ENCODE data around the gene NT5M. TPM values are rescaled to one million over a fixed set of nuclear protein-coding genes. Genes with fewer than 3 reads are reported as not detected.

NT5M gene
- total and polyA plus RNA-seq, 4 experiments from 2014 or later: 0.37 to 2.9 (median 2.0) TPM

DNA sequence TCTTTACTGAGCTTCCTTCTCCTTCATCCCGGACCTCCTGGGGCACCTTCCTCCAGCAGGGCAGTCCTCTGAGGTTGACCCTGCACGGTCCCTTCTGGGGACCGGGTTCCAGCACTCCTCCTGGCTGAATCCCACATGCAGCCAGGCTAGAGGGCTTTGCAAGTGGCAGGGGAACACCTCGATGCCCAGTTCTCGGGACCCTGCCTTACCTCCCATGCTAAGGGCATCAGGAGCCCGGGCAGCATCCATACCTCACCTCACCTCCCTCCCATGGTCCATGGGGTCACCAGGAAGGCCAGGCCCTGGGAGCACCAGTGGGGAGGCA lies 81.1 kb downstream of the NT5M start:
- intact Hi-C loops (cut with micrococcal nuclease): no loop called here
- Mint-ChIP-seq H3K4me3 (no peak overlapping the region), H3K27ac (no peak overlapping the region), H3K27me3 (no peaks in the 10 kb centered on the region), H3K9me3 (no peaks in the 10 kb centered on the region), H3K4me1 (peaks cover 0 to 1% (median under 1%) of the 10 kb centered on the region in 4 donors), H3K36me3 (no peaks in the 10 kb centered on the region)
- H3K27me3 ChIP-seq (ENCODE audit: insufficient read depth, low read length): no peaks in the 10 kb centered on the region
- no peak for DNase-seq
- no peak overlapping the region for H3K4me3 ChIP-seq (ENCODE audit: low read length in 2 of 2)
- no peaks in the 10 kb centered on the region for H3K36me3 ChIP-seq (ENCODE audit: insufficient read depth, low read length)
- ChIA-PET POLR2A (ENCODE audit: partially characterized antibody) (no interaction called here), CTCF (ENCODE audit: partially characterized antibody) (no interaction called here)
- H3K4me1 ChIP-seq (ENCODE audit: insufficient read depth, low read length): no peaks in the 10 kb centered on the region
- H3K9me3 ChIP-seq (ENCODE audit: control insufficient read depth in 1 of 2, low read length in 2 of 2): no peaks in the 10 kb centered on the region
- H3K27ac ChIP-seq (ENCODE audit: low read depth, low read length): no peak overlapping the region

- intact Hi-C loops (cut with micrococcal nuclease): no loop called here
- POLR2A ChIA-PET (ENCODE audit: partially characterized antibody): no interaction called here
- H3K4me1 Mint-ChIP-seq: peaks cover 0 to 1% (median under 1%) of the 10 kb centered on the region in 4 donors
Measured at GRCh38 chr17:17384961-17385360, 81.8 kb downstream of the NT5M start.

DNA sequence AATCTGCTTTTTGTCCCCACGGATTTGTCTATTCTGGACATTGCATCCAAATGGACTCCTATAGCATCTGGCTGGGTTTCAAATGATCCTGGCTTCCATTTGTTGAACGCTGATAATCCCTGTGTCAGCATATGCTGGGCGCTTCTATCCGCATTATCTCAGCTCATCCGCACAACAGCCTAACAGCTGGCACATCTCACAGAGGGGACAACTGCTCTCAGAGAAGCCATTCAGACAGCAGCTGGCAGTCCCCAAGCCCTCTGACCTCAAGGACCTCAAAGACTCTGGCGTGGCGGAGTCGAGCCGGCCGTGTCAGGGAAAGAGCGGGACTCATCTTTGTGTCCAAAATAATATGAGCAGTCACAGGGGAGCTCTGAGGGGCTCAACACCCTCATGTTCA lies 82.3 kb downstream of the NT5M start:
- intact Hi-C loops (cut with micrococcal nuclease): no loop called here
- H3K27me3 Mint-ChIP-seq: peaks cover 2% of the 10 kb centered on the region in 2 donors
- H3K4me1 Mint-ChIP-seq: peaks cover 0 to 1% (median under 1%) of the 10 kb centered on the region in 4 donors
- Histone ChIP-seq H3K9me3 (ENCODE audit: control insufficient read depth in 1 of 2, low read length in 2 of 2) (no peaks in the 10 kb centered on the region), H3K4me1 (ENCODE audit: insufficient read depth, low read length) (no peaks in the 10 kb centered on the region), H3K4me3 (ENCODE audit: low read length in 2 of 2) (no peak overlapping the region), H3K27me3 (ENCODE audit: insufficient read depth, low read length) (no peaks in the 10 kb centered on the region), H3K36me3 (ENCODE audit: insufficient read depth, low read length) (no peaks in the 10 kb centered on the region), H3K27ac (ENCODE audit: low read depth, low read length) (no peak overlapping the region)
- no peaks in the 10 kb centered on the region for H3K9me3 Mint-ChIP-seq
- POLR2A ChIA-PET (ENCODE audit: partially characterized antibody): no interaction called here
- no peaks in the 10 kb centered on the region for H3K36me3 Mint-ChIP-seq
- no peak for DNase-seq
- CTCF ChIA-PET (ENCODE audit: partially characterized antibody): no interaction called here
- no peak overlapping the region for H3K4me3 Mint-ChIP-seq
- H3K27ac Mint-ChIP-seq: no peak overlapping the region

More at GRCh38 chr17:17384961-17385360, 81.8 kb downstream of the NT5M start:
- Histone ChIP-seq H3K4me3 (ENCODE audit: low read length in 2 of 2) (no peak overlapping the region), H3K27me3 (ENCODE audit: insufficient read depth, low read length) (no peaks in the 10 kb centered on the region), H3K4me1 (ENCODE audit: insufficient read depth, low read length) (no peaks in the 10 kb centered on the region), H3K36me3 (ENCODE audit: insufficient read depth, low read length) (no peaks in the 10 kb centered on the region), H3K27ac (ENCODE audit: low read depth, low read length) (no peak overlapping the region), H3K9me3 (ENCODE audit: control insufficient read depth in 1 of 2, low read length in 2 of 2) (no peaks in the 10 kb centered on the region)
- CTCF ChIA-PET (ENCODE audit: partially characterized antibody): no interaction called here
- H3K4me3 Mint-ChIP-seq: no peak overlapping the region
- H3K27ac Mint-ChIP-seq: no peak overlapping the region
- H3K27me3 Mint-ChIP-seq: peaks cover 2% of the 10 kb centered on the region in 2 donors
- H3K36me3 Mint-ChIP-seq: no peaks in the 10 kb centered on the region
- no peaks in the 10 kb centered on the region for H3K9me3 Mint-ChIP-seq
- DNase-seq: no peak

DNA sequence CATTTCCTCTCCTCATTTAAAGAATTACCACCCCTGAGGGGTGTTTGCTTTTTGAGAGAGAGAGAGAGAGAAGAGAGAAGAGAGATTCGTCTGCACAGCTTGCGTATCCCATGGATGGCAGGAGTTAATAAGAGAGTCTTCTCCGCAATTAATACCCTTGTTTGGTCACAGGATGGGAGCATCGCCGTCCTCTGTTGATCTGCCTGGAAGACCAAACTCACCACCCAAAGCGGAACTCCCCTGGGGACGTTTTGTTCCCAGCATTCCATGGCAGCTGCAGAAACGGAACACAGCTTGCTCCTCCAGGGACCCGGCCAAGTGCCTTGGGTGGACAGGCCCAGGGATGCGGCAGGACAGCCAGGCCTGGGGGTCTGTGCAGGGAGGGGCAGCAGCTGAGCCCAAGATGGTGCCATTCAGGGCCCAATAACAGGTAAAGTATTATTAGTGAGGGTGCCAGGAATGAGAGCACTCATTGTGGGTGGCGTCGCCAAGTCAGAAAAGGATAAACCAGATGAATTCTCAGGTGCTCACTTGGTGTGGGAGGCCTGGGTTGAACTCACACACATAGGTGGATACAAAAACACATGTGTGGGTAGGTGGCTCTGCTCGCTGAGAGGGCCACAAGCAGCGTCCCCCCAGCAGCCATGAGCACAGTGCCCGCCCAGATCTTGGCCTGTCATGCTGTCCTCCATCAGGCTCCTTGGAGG lies 83.1 kb downstream of the NT5M start:
- Mint-ChIP-seq H3K4me1 (peaks cover under 1 to 2% (median 1%) of the 10 kb centered on the region in 4 donors), H3K27ac (peak overlapping the region in 1 of 7 donors; percentile 48), H3K9me3 (no peaks in the 10 kb centered on the region), H3K4me3 (no peak overlapping the region), H3K27me3 (peaks cover 2% of the 10 kb centered on the region in 2 donors), H3K36me3 (no peaks in the 10 kb centered on the region)
- Histone ChIP-seq H3K36me3 (ENCODE audit: insufficient read depth, low read length) (no peaks in the 10 kb centered on the region), H3K4me3 (ENCODE audit: low read length in 2 of 2) (no peak overlapping the region), H3K4me1 (ENCODE audit: insufficient read depth, low read length) (peaks cover 4% of the 10 kb centered on the region), H3K9me3 (ENCODE audit: control insufficient read depth in 1 of 2, low read length in 2 of 2) (no peaks in the 10 kb centered on the region), H3K27me3 (ENCODE audit: insufficient read depth, low read length) (no peaks in the 10 kb centered on the region), H3K27ac (ENCODE audit: low read depth, low read length) (no peak overlapping the region)
- no peak for DNase-seq
- intact Hi-C loops (cut with micrococcal nuclease): no loop called here
- CTCF ChIA-PET (ENCODE audit: partially characterized antibody): no interaction called here
- POLR2A ChIA-PET (ENCODE audit: partially characterized antibody): no interaction called here

DNA sequence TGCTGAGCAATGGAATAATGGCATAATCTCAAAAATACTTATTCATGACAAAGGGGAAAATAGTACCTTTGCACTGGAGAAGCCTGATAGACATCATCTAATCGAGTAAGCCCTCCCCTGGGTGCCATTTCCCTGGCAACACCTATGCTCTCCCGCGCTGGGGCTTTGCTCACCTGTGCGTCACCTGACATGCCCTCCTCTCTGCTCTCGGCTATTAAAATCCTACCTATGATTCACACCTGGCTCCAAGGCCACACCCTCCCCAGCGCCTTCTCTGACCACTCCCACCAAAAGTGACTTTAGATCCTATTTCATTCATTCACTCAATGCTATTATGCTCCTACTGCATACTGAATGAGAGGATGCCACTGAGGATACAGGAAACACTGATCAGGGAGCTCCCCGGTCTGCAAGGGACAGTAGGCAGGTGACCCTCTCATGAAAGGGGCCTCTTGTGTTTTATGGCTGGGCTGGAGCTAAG lies 83.9 kb downstream of the NT5M start:
- no peaks in the 10 kb centered on the region for H3K27me3 ChIP-seq (ENCODE audit: insufficient read depth, low read length)
- Mint-ChIP-seq H3K4me3 (no peak overlapping the region), H3K4me1 (peaks cover 8 to 10% (median 9%) of the 10 kb centered on the region in 4 donors)

GRCh38 chr17:17387498-17388362 lies 84.6 kb downstream of the NT5M start:
- Histone ChIP-seq H3K4me3 (ENCODE audit: low read length in 2 of 2) (no peak overlapping the region), H3K4me1 (ENCODE audit: insufficient read depth, low read length) (peaks cover 19% of the 10 kb centered on the region), H3K9me3 (ENCODE audit: control insufficient read depth in 1 of 2, low read length in 2 of 2) (no peaks in the 10 kb centered on the region), H3K27ac (ENCODE audit: low read depth, low read length) (no peak overlapping the region), H3K36me3 (ENCODE audit: insufficient read depth, low read length) (no peaks in the 10 kb centered on the region), H3K27me3 (ENCODE audit: insufficient read depth, low read length) (no peaks in the 10 kb centered on the region)
- Mint-ChIP-seq H3K4me1 (peaks cover 12 to 16% (median 14%) of the 10 kb centered on the region in 4 donors), H3K4me3 (no peak overlapping the region), H3K27me3 (peaks cover 2% of the 10 kb centered on the region in 2 donors), H3K9me3 (peaks cover 0 to 2% (median 0%) of the 10 kb centered on the region in 8 donors), H3K27ac (no peak overlapping the region), H3K36me3 (no peaks in the 10 kb centered on the region)
- ChIA-PET CTCF (ENCODE audit: partially characterized antibody) (interaction anchor here (1.3 kb wide), 1 partner anchor 32 kb away, joined by 4 read pairs; no protein-coding TSS in a partner anchor), POLR2A (ENCODE audit: partially characterized antibody) (no interaction called here)
- intact Hi-C loops (cut with micrococcal nuclease): no loop called here
- DNase-seq: no peak

More for the DNA sequence above, 83.9 kb downstream of the NT5M start:
- Histone ChIP-seq H3K4me3 (ENCODE audit: low read length in 2 of 2) (no peak overlapping the region), H3K9me3 (ENCODE audit: control insufficient read depth in 1 of 2, low read length in 2 of 2) (no peaks in the 10 kb centered on the region), H3K27ac (ENCODE audit: low read depth, low read length) (no peak overlapping the region), H3K4me1 (ENCODE audit: insufficient read depth, low read length) (peaks cover 12% of the 10 kb centered on the region), H3K36me3 (ENCODE audit: insufficient read depth, low read length) (no peaks in the 10 kb centered on the region)
- Mint-ChIP-seq H3K9me3 (no peaks in the 10 kb centered on the region), H3K27me3 (peaks cover 2% of the 10 kb centered on the region in 2 donors), H3K36me3 (no peaks in the 10 kb centered on the region), H3K27ac (no peak overlapping the region)
- POLR2A ChIA-PET (ENCODE audit: partially characterized antibody): no interaction called here
- no peak for DNase-seq
- intact Hi-C loops (cut with micrococcal nuclease): no loop called here
- CTCF ChIA-PET (ENCODE audit: partially characterized antibody): interaction anchor here (1.3 kb wide), 1 partner anchor 31 kb away, joined by 4 read pairs; no protein-coding TSS in a partner anchor
